Nephron (organoid): ENCODE measurements around the gene PACS2.
A peak's percentile ranks its signal among the peaks of the same experiment; 100 is the strongest.
"Not testable (repeated sequence)": the region's sequence is repeated elsewhere in the genome, so short reads cannot be mapped to it uniquely, and the experiment has no call there.

ENCODE experiments used
- H3K27ac Mint-ChIP-seq, 3 experiments: 2 replicates each; pipeline ENCODE4 v1.8.0; 2020; ENCODE audit warnings: mixed read lengths in 3 of 3, mild to moderate bottlenecking in 2 of 3, moderate library complexity in 1 of 3
- H3K27me3 Mint-ChIP-seq: 2 replicates; pipeline ENCODE4 v1.8.0; 2021; ENCODE audit warnings: low read depth, mild to moderate bottlenecking, moderate library complexity, mixed read lengths
- H3K36me3 Mint-ChIP-seq: 2 replicates; pipeline ENCODE4 v1.8.0; 2020; ENCODE audit warnings: low read depth, mixed read lengths
- H3K4me1 Mint-ChIP-seq: 2 replicates; pipeline ENCODE4 v1.8.0; 2020; ENCODE audit warnings: mixed read lengths
- H3K4me3 Mint-ChIP-seq, 3 experiments: 2 replicates each; pipeline ENCODE4 v1.8.0; 2020; ENCODE audit warnings: mild to moderate bottlenecking in 3 of 3, mixed read lengths in 3 of 3, moderate library complexity in 2 of 3
- H3K9me3 Mint-ChIP-seq: 2 replicates; pipeline ENCODE4 v1.8.0; 2020; ENCODE audit warnings: mixed read lengths
- TF ChIP-seq, protein P1 (sequence below), 3 experiments: fragments of 200-600 bp; sonication (generic); IDR thresholded peaks; one replicate each; pipeline ENCODE4 v1.5.0; 2021; ENCODE audit warnings: antibody characterized with exemption in 3 of 3; ENCODE audit not compliant: unreplicated experiment in 3 of 3

PACS2 gene

DNA sequence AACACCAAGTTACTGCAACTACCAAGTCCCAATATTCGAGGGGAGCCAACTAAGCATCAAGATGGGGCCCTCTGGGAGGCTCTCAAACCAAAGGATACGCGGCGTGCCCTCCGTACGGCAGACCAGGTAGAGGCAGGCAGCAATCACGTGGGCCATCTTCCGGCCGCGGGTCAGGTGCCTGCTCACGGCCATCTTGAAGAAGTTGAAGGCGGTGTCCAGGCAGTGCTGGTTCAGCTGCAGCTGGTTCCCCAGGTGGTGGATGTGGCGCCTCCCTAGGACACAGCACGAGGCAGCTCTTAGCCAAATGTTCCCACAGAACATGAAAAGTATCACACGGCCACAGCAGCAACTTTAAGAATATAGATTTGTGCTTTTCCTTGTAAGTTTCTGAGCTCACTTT is 41.9 kb upstream of the PACS2 start:
- TF ChIP-seq, protein P1, sequence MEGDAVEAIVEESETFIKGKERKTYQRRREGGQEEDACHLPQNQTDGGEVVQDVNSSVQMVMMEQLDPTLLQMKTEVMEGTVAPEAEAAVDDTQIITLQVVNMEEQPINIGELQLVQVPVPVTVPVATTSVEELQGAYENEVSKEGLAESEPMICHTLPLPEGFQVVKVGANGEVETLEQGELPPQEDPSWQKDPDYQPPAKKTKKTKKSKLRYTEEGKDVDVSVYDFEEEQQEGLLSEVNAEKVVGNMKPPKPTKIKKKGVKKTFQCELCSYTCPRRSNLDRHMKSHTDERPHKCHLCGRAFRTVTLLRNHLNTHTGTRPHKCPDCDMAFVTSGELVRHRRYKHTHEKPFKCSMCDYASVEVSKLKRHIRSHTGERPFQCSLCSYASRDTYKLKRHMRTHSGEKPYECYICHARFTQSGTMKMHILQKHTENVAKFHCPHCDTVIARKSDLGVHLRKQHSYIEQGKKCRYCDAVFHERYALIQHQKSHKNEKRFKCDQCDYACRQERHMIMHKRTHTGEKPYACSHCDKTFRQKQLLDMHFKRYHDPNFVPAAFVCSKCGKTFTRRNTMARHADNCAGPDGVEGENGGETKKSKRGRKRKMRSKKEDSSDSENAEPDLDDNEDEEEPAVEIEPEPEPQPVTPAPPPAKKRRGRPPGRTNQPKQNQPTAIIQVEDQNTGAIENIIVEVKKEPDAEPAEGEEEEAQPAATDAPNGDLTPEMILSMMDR (IDR thresholded peaks at IDR 0.05; ENCODE audit: unreplicated experiment in 3 of 3): no peak
- Mint-ChIP-seq H3K27ac (peak overlapping the region in 2 of 3 experiments; percentile 75 to 80), H3K36me3 (peaks cover 6% of the 10 kb centered on the region), H3K27me3 (peaks cover 3% of the 10 kb centered on the region), H3K4me1 (peaks cover 9% of the 10 kb centered on the region), H3K4me3 (no peak overlapping the region), H3K9me3 (no peaks in the 10 kb centered on the region)

DNA sequence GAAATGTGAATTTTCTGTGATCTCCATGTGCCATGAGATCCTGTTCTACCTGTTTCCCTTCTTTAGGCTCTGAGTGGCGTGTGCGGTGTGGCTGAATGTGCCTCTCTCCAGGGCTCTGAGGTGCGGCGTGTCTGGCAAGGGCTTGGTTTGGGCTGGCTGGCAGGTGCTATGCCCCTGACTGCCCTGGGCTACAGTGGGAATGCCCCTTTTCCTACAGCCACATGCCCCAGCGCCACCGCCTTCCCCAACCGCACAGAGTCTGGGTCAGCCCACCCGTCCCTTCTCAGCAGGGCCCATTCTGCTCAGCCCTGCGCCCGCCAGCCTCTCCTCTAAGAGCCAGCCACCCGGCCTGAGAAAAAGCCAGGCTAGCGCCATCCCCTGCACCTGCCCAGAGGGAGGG is 41.5 kb upstream of the PACS2 start:
- H3K36me3 Mint-ChIP-seq: peaks cover 6% of the 10 kb centered on the region
- TF ChIP-seq, protein P1 (IDR thresholded peaks at IDR 0.05; ENCODE audit: unreplicated experiment in 3 of 3): no peak
- H3K4me1 Mint-ChIP-seq: peaks cover 9% of the 10 kb centered on the region
- peaks cover 3% of the 10 kb centered on the region for H3K27me3 Mint-ChIP-seq
- no peaks in the 10 kb centered on the region for H3K9me3 Mint-ChIP-seq
- H3K27ac Mint-ChIP-seq: peak overlapping the region in 2 of 3 experiments; percentile 75 to 80
- no peak overlapping the region for H3K4me3 Mint-ChIP-seq

DNA sequence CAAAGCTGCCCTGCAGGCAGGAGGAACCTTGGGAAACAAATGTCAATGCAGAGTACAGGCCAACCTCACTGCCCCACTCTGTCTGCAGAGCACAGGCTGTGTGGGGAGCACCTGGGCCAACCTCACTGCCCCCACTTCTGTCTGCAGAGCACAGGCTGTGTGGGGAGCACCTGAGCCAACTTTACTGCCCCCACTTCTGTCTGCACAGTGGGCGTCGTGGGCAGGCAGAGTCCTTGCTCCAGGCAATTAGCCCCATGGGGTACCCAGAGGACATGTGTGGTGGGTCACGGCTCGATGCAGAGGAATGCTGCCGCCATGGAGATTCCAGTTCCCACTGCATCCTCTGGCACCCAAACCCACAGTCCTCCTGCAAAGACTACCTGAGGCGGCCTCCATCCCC is 39.9 kb upstream of the PACS2 start:
- Mint-ChIP-seq H3K9me3 (no peaks in the 10 kb centered on the region), H3K4me3 (no peak overlapping the region), H3K27ac (peak overlapping the region in 2 of 3 experiments; percentile 73 to 86), H3K4me1 (peaks cover 9% of the 10 kb centered on the region), H3K27me3 (no peaks in the 10 kb centered on the region), H3K36me3 (peaks cover 6% of the 10 kb centered on the region)
- TF ChIP-seq, protein P1 (IDR thresholded peaks at IDR 0.05; ENCODE audit: unreplicated experiment in 3 of 3): no peak

DNA sequence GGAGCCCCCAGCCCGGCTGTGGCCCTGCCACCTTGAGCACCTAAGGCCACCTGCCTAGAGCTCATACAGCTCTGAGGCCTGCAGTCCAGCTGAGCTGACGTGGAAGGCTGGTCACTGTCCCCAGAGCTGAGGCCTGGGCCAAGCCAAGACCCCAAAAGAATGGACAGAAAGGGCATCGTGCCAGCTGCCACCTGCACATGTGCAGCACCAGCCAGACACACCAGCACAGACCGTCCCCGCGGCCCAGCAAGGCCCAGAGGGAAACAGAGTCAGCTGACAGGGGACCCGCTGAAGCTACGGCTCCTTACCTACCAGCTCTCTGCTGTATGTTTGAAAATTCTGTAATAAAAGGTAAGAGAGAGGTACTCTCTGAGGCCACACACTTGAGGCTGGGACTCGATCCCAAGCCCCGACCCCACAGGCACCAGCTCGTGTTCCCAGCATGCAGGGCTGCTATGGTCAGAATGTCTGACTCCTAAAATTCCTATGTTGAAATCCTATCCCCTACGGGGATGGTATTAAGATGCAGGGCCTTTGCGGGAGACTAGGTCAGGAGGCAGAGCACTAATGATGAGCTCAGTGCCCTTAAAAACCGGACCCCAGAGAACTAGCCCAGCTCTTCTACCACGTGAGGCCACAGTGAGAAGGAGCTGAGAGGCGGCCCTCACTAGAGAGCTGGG is 39.1 kb upstream of the PACS2 start:
- Mint-ChIP-seq H3K27ac (peak overlapping the region; percentile 86 to 98 (median 91)), H3K27me3 (no peaks in the 10 kb centered on the region), H3K9me3 (no peaks in the 10 kb centered on the region), H3K4me1 (peaks cover 9% of the 10 kb centered on the region), H3K36me3 (peaks cover 6% of the 10 kb centered on the region), H3K4me3 (peak overlapping the region in 1 of 3 experiments; percentile 6)
- TF ChIP-seq, protein P1 (IDR thresholded peaks at IDR 0.05; ENCODE audit: unreplicated experiment in 3 of 3): no peak

DNA sequence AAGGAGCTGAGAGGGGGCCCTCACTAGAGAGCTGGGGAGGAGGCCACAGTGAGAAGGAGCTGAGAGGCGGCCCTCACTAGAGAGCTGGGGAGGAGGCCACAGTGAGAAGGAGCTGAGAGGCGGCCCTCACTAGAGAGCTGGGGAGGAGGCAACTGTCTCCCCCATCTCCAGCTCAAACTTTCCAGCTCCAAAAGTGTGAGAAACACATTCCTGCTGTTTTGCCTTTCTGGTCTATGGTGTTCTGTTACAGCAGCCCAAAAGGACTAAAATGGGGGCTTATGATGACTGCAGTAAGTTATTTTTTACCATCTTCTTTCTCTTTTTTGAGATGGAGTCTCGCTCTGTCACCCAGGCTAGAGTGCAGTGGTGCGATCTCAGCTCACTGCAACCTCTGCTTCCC is 37.1 kb upstream of the PACS2 start:
- H3K4me3 Mint-ChIP-seq, H3K27me3 Mint-ChIP-seq, H3K9me3 Mint-ChIP-seq, H3K36me3 Mint-ChIP-seq: not testable (repeated sequence)
- peaks cover 19% of the 10 kb centered on the region for H3K4me1 Mint-ChIP-seq
- H3K27ac Mint-ChIP-seq: peak overlapping the region in 1 of 3 experiments; percentile 31

DNA sequence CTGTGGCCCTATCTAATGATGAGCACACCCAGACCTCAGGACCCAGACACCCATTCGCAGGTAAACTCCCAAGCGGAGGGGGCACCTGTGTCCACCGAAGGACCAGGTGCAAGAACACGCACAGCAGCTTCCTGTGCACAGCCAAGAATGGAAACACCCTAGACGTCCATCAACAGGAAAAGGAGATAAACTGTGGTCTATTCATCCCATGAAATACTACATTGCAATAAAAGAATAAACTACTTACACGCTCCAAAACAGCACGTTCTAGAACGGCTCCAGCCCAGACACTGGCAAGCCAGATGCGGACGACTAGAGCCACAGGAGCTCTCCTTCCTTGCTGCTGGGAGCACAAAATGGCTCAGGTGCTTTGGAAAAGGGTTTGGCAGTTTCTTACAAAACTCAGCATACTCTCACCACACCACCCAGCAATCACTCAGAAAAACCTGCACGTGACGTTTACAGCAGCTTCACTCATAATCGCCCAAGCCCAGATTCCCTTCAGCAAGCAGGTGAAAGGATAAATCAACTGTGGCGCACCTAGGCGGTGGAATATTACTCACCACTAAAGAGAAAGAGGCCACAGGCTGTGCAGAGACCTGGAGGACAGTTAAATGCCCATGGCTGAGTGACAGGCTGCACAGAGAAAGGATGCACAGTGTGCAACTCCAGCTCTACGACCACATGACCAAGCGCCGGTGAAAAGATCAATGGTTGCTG is 34.7 kb upstream of the PACS2 start:
- H3K36me3 Mint-ChIP-seq: peaks cover 4% of the 10 kb centered on the region
- no peaks in the 10 kb centered on the region for H3K27me3 Mint-ChIP-seq
- H3K4me1 Mint-ChIP-seq: peaks cover 19% of the 10 kb centered on the region
- TF ChIP-seq, protein P1 (IDR thresholded peaks at IDR 0.05; ENCODE audit: unreplicated experiment in 3 of 3): no peak
- H3K4me3 Mint-ChIP-seq: no peak overlapping the region
- peak overlapping the region in 1 of 3 experiments; percentile 37 for H3K27ac Mint-ChIP-seq
- no peaks in the 10 kb centered on the region for H3K9me3 Mint-ChIP-seq
